Glutamatergic neuron (in vitro differentiated cells): ENCODE results near the gene ZNF532. TPM values are rescaled to one million over a fixed set of nuclear protein-coding genes. Genes with fewer than 3 reads are reported as not detected.
"Not testable (repeated sequence)": the region's sequence is repeated elsewhere in the genome, so short reads cannot be mapped to it uniquely, and the experiment has no call there.

Experiments
- DNase-seq: peaks from one replicate; pipeline ENCODE4 v3.0.0; 2022
- H3K27ac Mint-ChIP-seq: one replicate; pipeline ENCODE4 v1.8.0; 2020; ENCODE audit warnings: mild to moderate bottlenecking, mixed read lengths, inconsistent platforms; ENCODE audit not compliant: unreplicated experiment
- H3K27me3 Mint-ChIP-seq: one replicate; pipeline ENCODE4 v1.8.0; 2020; ENCODE audit warnings: mild to moderate bottlenecking, moderate library complexity, mixed read lengths, inconsistent platforms; ENCODE audit not compliant: unreplicated experiment
- H3K36me3 Mint-ChIP-seq: one replicate; pipeline ENCODE4 v1.8.0; 2020; ENCODE audit warnings: mild to moderate bottlenecking, mixed read lengths, inconsistent platforms; ENCODE audit not compliant: unreplicated experiment
- H3K4me1 Mint-ChIP-seq: one replicate; pipeline ENCODE4 v1.8.0; 2020; ENCODE audit warnings: mild to moderate bottlenecking, low read depth, mixed read lengths, inconsistent platforms; ENCODE audit not compliant: unreplicated experiment
- H3K4me3 Mint-ChIP-seq: one replicate; pipeline ENCODE4 v1.8.0; 2020; ENCODE audit warnings: mild to moderate bottlenecking, mixed read lengths, inconsistent platforms; ENCODE audit not compliant: unreplicated experiment
- H3K9me3 Mint-ChIP-seq: one replicate; pipeline ENCODE4 v1.8.0; 2020; ENCODE audit warnings: mild to moderate bottlenecking, moderate library complexity, mixed read lengths, inconsistent platforms; ENCODE audit not compliant: unreplicated experiment
- CTCF ChIP-seq: fragments of 200-600 bp; sonication (generic); IDR thresholded peaks from one replicate; pipeline ENCODE4 v1.5.0; 2021; ENCODE audit not compliant: partially characterized antibody, unreplicated experiment
- total RNA-seq: library from RNA; stranded (reverse); fragmentation: NEBNext Ultra II Directional; extraction: Animal tissue kit (Norgen Biotek cat#: 25700); gene quantifications from one replicate; pipeline ENCODE4 v1.2.1, GENCODE V29; 2021; ENCODE audit not compliant: unreplicated experiment

Gene ZNF532
- total RNA-seq, 1 donor from 2014 or later: 217 TPM

- no peak overlapping the region for H3K27ac Mint-ChIP-seq
Measured at GRCh38 chr18:58823412-58823811, 41.3 kb upstream of the ZNF532 start.

GRCh38 chr18:58826926-58827325 lies 37.8 kb upstream of the ZNF532 start:
- H3K9me3 Mint-ChIP-seq, H3K4me3 Mint-ChIP-seq, H3K36me3 Mint-ChIP-seq, H3K27ac Mint-ChIP-seq, H3K4me1 Mint-ChIP-seq, H3K27me3 Mint-ChIP-seq, DNase-seq: not testable (repeated sequence)

More at GRCh38 chr18:58823412-58823811, 41.3 kb upstream of the ZNF532 start:
- Mint-ChIP-seq H3K27me3 (no peaks in the 10 kb centered on the region), H3K9me3 (no peaks in the 10 kb centered on the region), H3K4me3 (no peak overlapping the region), H3K36me3 (no peaks in the 10 kb centered on the region), H3K4me1 (no peaks in the 10 kb centered on the region)
- no peak for TF ChIP-seq CTCF
- no peak for DNase-seq

GRCh38 chr18:58827428-58827827 lies 37.2 kb upstream of the ZNF532 start:
- H3K9me3 Mint-ChIP-seq: no peaks in the 10 kb centered on the region
- H3K27me3 Mint-ChIP-seq: no peaks in the 10 kb centered on the region
- no peaks in the 10 kb centered on the region for H3K36me3 Mint-ChIP-seq
- peaks cover under 1% of the 10 kb centered on the region for H3K4me1 Mint-ChIP-seq
- no peak for TF ChIP-seq CTCF
- H3K4me3 Mint-ChIP-seq: no peak overlapping the region
- no peak for DNase-seq
- H3K27ac Mint-ChIP-seq: no peak overlapping the region

- H3K27ac Mint-ChIP-seq: no peak overlapping the region
- no peak for DNase-seq
- no peaks in the 10 kb centered on the region for H3K36me3 Mint-ChIP-seq
- H3K4me3 Mint-ChIP-seq: no peak overlapping the region
- H3K27me3 Mint-ChIP-seq: no peaks in the 10 kb centered on the region
- TF ChIP-seq CTCF: no peak
- H3K9me3 Mint-ChIP-seq: no peaks in the 10 kb centered on the region
- H3K4me1 Mint-ChIP-seq: peaks cover 5% of the 10 kb centered on the region
Measured at GRCh38 chr18:58827886-58828285, 36.8 kb upstream of the ZNF532 start.

- H3K4me1 Mint-ChIP-seq: peaks cover 5% of the 10 kb centered on the region
- H3K27me3 Mint-ChIP-seq: no peaks in the 10 kb centered on the region
- DNase-seq: no peak
- no peak overlapping the region for H3K4me3 Mint-ChIP-seq
- no peaks in the 10 kb centered on the region for H3K36me3 Mint-ChIP-seq
- no peak overlapping the region for H3K27ac Mint-ChIP-seq
- no peaks in the 10 kb centered on the region for H3K9me3 Mint-ChIP-seq
- TF ChIP-seq CTCF: no peak
Measured at GRCh38 chr18:58828399-58829121, 36.1 kb upstream of the ZNF532 start.
